C4-2B (cell line): ENCODE data around the gene TEX13B.
"Not testable (repeated sequence)": the region's sequence is repeated elsewhere in the genome, so short reads cannot be mapped to it uniquely, and the experiment has no call there.

ENCODE experiments used
- H3K27ac ChIP-seq: fragments of 450-650 bp; 2 replicates; pipeline ENCODE4 v1.5.1; 2017
- CTCF ChIP-seq: fragments of 450-650 bp; conservative IDR thresholded peaks from 2 replicates; pipeline ENCODE4 v1.5.1; 2017; ENCODE audit warnings: mild to moderate bottlenecking
- ZFX ChIP-seq: fragments of 450-650 bp; IDR thresholded peaks from 2 replicates; pipeline ENCODE4 v1.6.1; 2017

The TEX13B gene

DNA sequence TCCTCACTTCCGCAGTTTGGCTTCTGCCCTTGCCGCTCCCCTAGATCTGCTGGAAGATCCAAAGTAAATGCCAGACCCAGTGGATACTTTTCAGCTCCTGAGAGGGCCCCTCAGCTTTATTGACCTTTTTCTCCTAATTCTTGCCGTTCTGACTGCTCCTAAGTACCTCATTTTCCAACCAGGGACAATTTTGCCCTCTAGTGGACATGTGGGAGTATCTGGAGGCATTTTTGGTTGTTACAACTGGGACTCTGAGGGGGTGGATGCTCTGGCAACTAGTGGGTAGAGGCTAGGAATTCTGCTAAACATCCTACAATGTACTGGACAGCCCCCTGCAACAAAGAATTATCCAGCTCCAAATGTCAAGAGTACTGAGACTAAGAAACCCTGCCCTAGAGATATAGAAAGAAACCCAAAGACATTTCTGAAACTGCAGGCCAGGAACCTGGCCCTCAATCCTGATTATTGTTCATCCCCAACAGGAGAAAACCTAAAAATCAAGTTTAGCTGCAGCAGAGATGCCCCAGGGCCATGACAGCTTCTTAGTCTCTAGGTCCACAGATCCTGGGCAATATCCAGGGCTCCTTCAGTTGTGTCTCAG, 3.4 kb downstream of the TEX13B start:
- no peak overlapping the region for H3K27ac ChIP-seq
- TF ChIP-seq CTCF: peak; percentile 76
- no peak for TF ChIP-seq ZFX

DNA sequence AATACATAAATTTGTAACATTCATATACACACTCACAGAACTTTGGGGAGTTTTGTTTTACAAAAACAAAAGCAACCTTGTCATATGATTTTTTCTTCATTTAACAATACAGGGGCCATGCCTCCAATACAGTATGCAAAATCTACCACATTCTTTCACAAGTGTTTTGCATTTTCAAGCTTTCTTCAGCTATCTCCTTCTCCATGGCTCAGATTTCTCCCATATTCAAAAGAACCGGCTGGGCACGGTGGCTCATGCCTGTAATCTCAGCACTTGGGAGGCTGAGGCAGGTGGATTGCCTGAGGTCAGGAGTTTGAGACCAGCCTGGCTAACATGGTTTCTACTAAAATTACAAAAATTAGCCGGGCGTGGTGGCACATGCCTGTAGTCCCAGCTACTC, 4.1 kb downstream of the TEX13B start:
- TF ChIP-seq CTCF (no peak), ZFX (no peak)
- no peak overlapping the region for H3K27ac ChIP-seq

DNA sequence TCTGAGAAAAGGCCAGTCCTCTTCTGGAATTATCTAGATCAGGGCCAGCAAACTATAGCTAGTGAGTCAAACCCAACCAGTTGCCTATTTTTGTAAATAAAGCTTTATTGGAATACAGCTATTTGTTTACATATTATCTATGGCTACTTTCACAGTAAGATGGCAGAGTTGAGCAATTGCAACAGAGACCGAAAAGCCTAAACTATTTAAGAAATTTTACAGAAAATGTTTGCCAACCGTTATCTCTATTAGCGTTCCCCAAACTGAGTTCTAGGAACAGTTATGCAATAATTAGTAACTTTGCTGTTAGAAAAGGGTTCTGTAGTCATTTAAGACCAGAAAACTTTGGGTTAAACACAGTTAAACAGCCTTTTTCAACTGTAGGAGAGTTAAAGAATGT, 10.5 kb downstream of the TEX13B start:
- TF ChIP-seq CTCF (no peak), ZFX (no peak)
- H3K27ac ChIP-seq: no peak overlapping the region

- no peak for TF ChIP-seq ZFX
- no peak; the same call in 1 of the 2 replicates for TF ChIP-seq CTCF
- no peak overlapping the region for H3K27ac ChIP-seq
These were observed 12.1 kb downstream of the TEX13B start for GRCh38 chrX:107970073-107970472.

DNA sequence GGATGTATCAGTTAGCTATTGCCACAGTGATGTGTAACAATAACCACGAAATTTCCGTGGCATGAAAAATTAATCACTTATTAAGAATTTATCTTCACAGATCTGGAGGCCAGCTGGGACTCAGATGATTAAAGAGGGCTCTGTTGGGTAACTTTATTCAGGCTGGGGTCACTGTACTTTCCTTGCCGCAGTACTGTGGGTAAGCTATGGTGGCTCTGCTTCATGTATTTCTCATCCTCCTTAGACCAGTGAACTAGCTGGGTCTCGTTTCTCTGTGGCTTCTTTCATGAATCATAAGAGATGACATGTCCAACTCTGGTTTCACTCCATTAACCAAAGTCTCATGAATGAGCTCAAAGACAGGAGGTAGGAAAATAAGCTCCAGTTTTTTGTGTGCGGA, 13.5 kb downstream of the TEX13B start:
- H3K27ac ChIP-seq: no peak overlapping the region
- no peak for TF ChIP-seq ZFX
- TF ChIP-seq CTCF: no peak

- H3K27ac ChIP-seq: not testable (repeated sequence)
These were observed 26.8 kb downstream of the TEX13B start for GRCh38 chrX:107955337-107955736.

DNA sequence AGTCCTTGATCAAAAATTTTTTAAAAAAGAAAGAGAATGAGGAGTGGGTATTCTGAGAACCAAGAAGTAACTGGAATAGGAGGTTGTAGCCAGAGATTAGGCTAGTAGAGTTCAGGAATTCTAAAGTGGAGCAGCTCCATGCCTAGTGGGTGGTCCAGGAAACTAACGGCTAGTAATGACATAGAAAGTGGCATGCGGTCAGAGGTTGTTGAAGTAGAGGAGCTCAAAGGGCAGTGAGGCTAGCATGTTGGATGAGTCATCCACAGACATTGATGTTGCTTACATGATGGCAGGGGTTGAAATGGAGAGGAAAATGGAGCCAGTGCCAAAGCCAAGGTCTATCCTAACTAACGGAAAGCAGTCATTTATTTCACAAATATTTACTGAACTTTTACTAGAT, 42.1 kb downstream of the TEX13B start:
- H3K27ac ChIP-seq: no peak overlapping the region
- TF ChIP-seq ZFX (no peak), CTCF (no peak)

GRCh38 chrX:107936434-107936730, 45.8 kb downstream of the TEX13B start:
- TF ChIP-seq CTCF: no peak
- no peak for TF ChIP-seq ZFX
- no peak overlapping the region for H3K27ac ChIP-seq
